GM23338 (cell line): ENCODE results near the gene C12orf56. TPM values are rescaled to one million over a fixed set of nuclear protein-coding genes. Genes with fewer than 3 reads are reported as not detected.

ENCODE experiments used
- ATAC-seq: fragments of 200-7000 bp; cut with Tn5 transposase; 3 replicates; pipeline ENCODE4 v1.9.1; 2020
- DNase-seq: peaks from one replicate; pipeline ENCODE4 v3.0.0-alpha.2; 2015; ENCODE audit warnings: low spot score
- H2AFZ ChIP-seq: fragments of 200-600 bp; sonication (generic); 2 replicates; pipeline ENCODE4 v1.8.0; 2016; ENCODE audit warnings: antibody characterized with exemption, mild to moderate bottlenecking, moderate library complexity
- H3F3A ChIP-seq: fragments of 200-600 bp; sonication (generic); replicated peaks from 2 replicates; pipeline ENCODE4 v1.8.0; 2017; ENCODE audit warnings: antibody characterized with exemption, mixed run types, low read depth
- H3K27ac ChIP-seq: fragments of 200-600 bp; sonication (generic); 2 replicates; pipeline ENCODE4 v1.6.1; 2016; ENCODE audit warnings: low read depth
- H3K27me3 ChIP-seq: fragments of 200-600 bp; sonication (generic); 2 replicates; pipeline ENCODE4 v1.8.0; 2016; ENCODE audit warnings: mild to moderate bottlenecking, mixed run types, moderate library complexity; ENCODE audit not compliant: insufficient read depth
- H3K36me3 ChIP-seq: fragments of 200-600 bp; sonication (generic); 2 replicates; pipeline ENCODE4 v1.8.0; 2016; ENCODE audit warnings: mild to moderate bottlenecking; ENCODE audit not compliant: insufficient read depth
- H3K4me1 ChIP-seq: fragments of 200-600 bp; sonication (generic); 2 replicates; pipeline ENCODE4 v1.8.0; 2016; ENCODE audit warnings: mild to moderate bottlenecking, moderate library complexity; ENCODE audit not compliant: insufficient read depth
- H3K4me2 ChIP-seq: fragments of 200-600 bp; sonication (generic); 2 replicates; pipeline ENCODE4 v1.7.1; 2017; ENCODE audit warnings: mixed run types
- H3K4me3 ChIP-seq: fragments of 200-600 bp; sonication (generic); 2 replicates; pipeline ENCODE4 v1.6.1; 2016; ENCODE audit warnings: mixed run types
- H3K79me2 ChIP-seq: fragments of 200-600 bp; sonication (generic); replicated peaks from 2 replicates; pipeline ENCODE4 v1.8.0; 2017; ENCODE audit warnings: mild to moderate bottlenecking; ENCODE audit not compliant: insufficient read depth
- H3K9me2 ChIP-seq: fragments of 200-600 bp; sonication (generic); 2 replicates; pipeline ENCODE4 v1.8.0; 2017; ENCODE audit not compliant: insufficient read depth
- H4K20me1 ChIP-seq: fragments of 200-600 bp; sonication (generic); replicated peaks from 2 replicates; pipeline ENCODE4 v1.8.0; 2017; ENCODE audit warnings: mild to moderate bottlenecking; ENCODE audit not compliant: insufficient read depth
- H3K27ac Mint-ChIP-seq: 2 replicates; pipeline ENCODE4 v1.8.0; 2020; ENCODE audit warnings: inconsistent platforms, mild to moderate bottlenecking, moderate library complexity, mixed read lengths
- H3K27me3 Mint-ChIP-seq: 3 replicates; pipeline ENCODE4 v1.8.0; 2022; ENCODE audit warnings: low read depth, mild to moderate bottlenecking, moderate library complexity, mixed read lengths, inconsistent platforms; ENCODE audit not compliant: insufficient read depth, poor library complexity
- H3K36me3 Mint-ChIP-seq: 3 replicates; pipeline ENCODE4 v1.8.0; 2021; ENCODE audit warnings: low read depth, mild to moderate bottlenecking, inconsistent platforms, moderate library complexity, mixed read lengths
- H3K4me1 Mint-ChIP-seq: 3 replicates; pipeline ENCODE4 v1.8.0; 2020; ENCODE audit warnings: mild to moderate bottlenecking, inconsistent platforms, mixed read lengths
- H3K4me3 Mint-ChIP-seq: 3 replicates; pipeline ENCODE4 v1.8.0; 2021; ENCODE audit warnings: moderate library complexity, mild to moderate bottlenecking, inconsistent platforms, mixed read lengths
- H3K9me3 Mint-ChIP-seq: 3 replicates; pipeline ENCODE4 v1.8.0; 2020; ENCODE audit warnings: moderate library complexity, mild to moderate bottlenecking, inconsistent platforms, mixed read lengths
- CREB1 ChIP-seq: fragments of 250-450 bp; sonication (Bioruptor Pico); IDR thresholded peaks from 2 replicates; pipeline ENCODE4 v1.5.0; 2020; ENCODE audit warnings: low read depth, mild to moderate bottlenecking, moderate library complexity
- CTCF ChIP-seq, 2 experiments: fragments of 200-600 bp in 1 of 2; sonication (generic) in 1 of 2; conservative IDR thresholded peaks; 2 replicates each; pipeline versions ENCODE4 v1.5.1 to v1.6.1; 2016 to 2017; ENCODE audit warnings: antibody characterized with exemption in 2 of 2, low read depth in 2 of 2, mild to moderate bottlenecking in 2 of 2, moderate library complexity in 1 of 2
- ETS1 ChIP-seq: IDR thresholded peaks from 2 replicates; pipeline ENCODE4 v1.6.1; 2016; ENCODE audit warnings: antibody characterized with exemption
- EZH2phosphoT487 ChIP-seq: fragments of 200-600 bp; sonication (generic); IDR thresholded peaks from one replicate; pipeline ENCODE4 v1.8.1; 2018; ENCODE audit warnings: antibody characterized with exemption; ENCODE audit not compliant: unreplicated experiment
- JUNB ChIP-seq: IDR thresholded peaks from one replicate; pipeline ENCODE4 v1.6.1; 2016; ENCODE audit warnings: antibody characterized with exemption; ENCODE audit not compliant: unreplicated experiment
- NANOG ChIP-seq: IDR thresholded peaks from 2 replicates; pipeline ENCODE4 v1.6.1; 2016; ENCODE audit warnings: antibody characterized with exemption, borderline replicate concordance
- POLR2AphosphoS5 ChIP-seq: IDR thresholded peaks from 2 replicates; pipeline ENCODE4 v1.6.1; 2016; ENCODE audit warnings: antibody characterized with exemption, low read depth
- REST ChIP-seq: IDR thresholded peaks from one replicate; pipeline ENCODE4 v1.6.1; 2018; ENCODE audit warnings: antibody characterized with exemption; ENCODE audit not compliant: unreplicated experiment
- STAT1 ChIP-seq: IDR thresholded peaks from one replicate; pipeline ENCODE4 v1.6.1; 2016; ENCODE audit warnings: antibody characterized with exemption; ENCODE audit not compliant: unreplicated experiment
- ZNF114 ChIP-seq: fragments of 250-450 bp; sonication (Bioruptor Pico); IDR thresholded peaks from 2 replicates; pipeline ENCODE4 v1.5.0; 2020; ENCODE audit warnings: mild to moderate bottlenecking, moderate library complexity
- ZNF331 ChIP-seq: fragments of 250-450 bp; sonication (Bioruptor Pico); IDR thresholded peaks from 2 replicates; pipeline ENCODE4 v1.5.0; 2020; ENCODE audit warnings: low read depth, mild to moderate bottlenecking, moderate library complexity
- ZNF462 ChIP-seq: fragments of 250-450 bp; sonication (Bioruptor Pico); IDR thresholded peaks from 2 replicates; pipeline ENCODE4 v1.5.0; 2020; ENCODE audit warnings: mild to moderate bottlenecking, moderate library complexity
- polyA plus RNA-seq: library from polyadenylated mRNA; unstranded; fragments of >200 nt; fragmentation: Nextera tagmentation; extraction: Ambion mirVana; gene quantifications from 2 replicates; pipeline ENCODE4 v1.2.1, GENCODE V29; 2016
- total RNA-seq: library from RNA; depleted of rRNA; stranded (reverse); fragments of >200 nt; shearing (Covaris generic); gene quantifications from 2 replicates; pipeline ENCODE4 v1.2.3, GENCODE V29; 2014

The C12orf56 gene
- total and polyA plus RNA-seq, 2 experiments from 2014 or later = 6.4 to 9.3 TPM

GRCh38 chr12:64243809-64244208, 146.7 kb downstream of the C12orf56 start (continued):
- TF ChIP-seq ZNF462 (CRISPR knock-in tag) = no peak
- TF ChIP-seq NANOG = no peak
- TF ChIP-seq ETS1 = no peak
- no peak for TF ChIP-seq ZNF331 (CRISPR knock-in tag)
- TF ChIP-seq ZNF114 = no peak

- no peak overlapping the region for H3K27ac Mint-ChIP-seq
- no peaks in the 10 kb centered on the region for H3K4me1 ChIP-seq
- H3K4me2 ChIP-seq = no peak overlapping the region
- H3K9me2 ChIP-seq = no peaks in the 10 kb centered on the region
- no peak overlapping the region for H3K4me3 Mint-ChIP-seq
- no peaks in the 10 kb centered on the region for H3K9me3 Mint-ChIP-seq
- no peaks in the 10 kb centered on the region for H3K27me3 ChIP-seq
- no peaks in the 10 kb centered on the region for H3F3A ChIP-seq
- ATAC-seq = no peak
- H3K27me3 Mint-ChIP-seq = peaks cover 4% of the 10 kb centered on the region
- no peak overlapping the region for H3K4me3 ChIP-seq
- H3K27ac ChIP-seq = no peak overlapping the region
- H3K36me3 ChIP-seq = no peaks in the 10 kb centered on the region
- DNase-seq = no peak
- peaks cover 6% of the 10 kb centered on the region; the same call in 2 of the 3 replicates for H3K4me1 Mint-ChIP-seq
- no peaks in the 10 kb centered on the region for H3K36me3 Mint-ChIP-seq
- H2AFZ ChIP-seq = peak overlapping the region; percentile 44
- H3K79me2 ChIP-seq = no peaks in the 10 kb centered on the region
- no peaks in the 10 kb centered on the region for H4K20me1 ChIP-seq
- TF ChIP-seq JUNB (no peak), EZH2phosphoT487 (no peak), CTCF (conservative IDR thresholded peaks at IDR 0.05; ENCODE audit: low read depth in 2 of 2) (no peak), ETS1 (no peak), POLR2AphosphoS5 (no peak), REST (no peak), STAT1 (no peak), ZNF331 (CRISPR knock-in tag) (no peak), CREB1 (no peak), NANOG (no peak), ZNF114 (no peak)
Observed at GRCh38 chr12:64240781-64241180, 149.8 kb downstream of the C12orf56 start.
